GM12878 (cell line): ENCODE data around the gene PTPN18.

Experiments used
- CEBPB ChIP-seq, 2 experiments: fragments of 150-350 bp in 1 of 2; IDR thresholded peaks; 2 replicates each; pipeline ENCODE4 v1.6.1; 2012 to 2014; ENCODE audit warnings: low read depth in 2 of 2, low read length in 2 of 2, borderline replicate concordance in 1 of 2, inconsistent platforms in 1 of 2
- RAD21 ChIP-seq: IDR thresholded peaks from 2 replicates; pipeline ENCODE4 v1.6.1; 2011; ENCODE audit warnings: mild to moderate bottlenecking, low read depth, low read length, moderate library complexity; ENCODE audit not compliant: insufficient read depth
- TARDBP ChIP-seq: IDR thresholded peaks from 2 replicates; pipeline ENCODE4 v1.6.1; 2016; ENCODE audit warnings: borderline replicate concordance
- TF ChIP-seq, protein P1 (sequence below): IDR thresholded peaks from 2 replicates; pipeline ENCODE4 v1.6.1; 2011; ENCODE audit warnings: low read depth, mild to moderate bottlenecking, low read length, moderate library complexity, borderline replicate concordance; ENCODE audit errors: extremely low read depth
- TF ChIP-seq, protein P2 (sequence below): IDR thresholded peaks from 2 replicates; pipeline ENCODE4 v1.6.1; 2012; ENCODE audit warnings: low read depth, low read length, improper control_type of control experiment
- TF ChIP-seq, protein P3 (sequence below), 3 experiments: IDR thresholded peaks in 2 of 3; conservative IDR thresholded peaks in 1 of 3; 2 replicates each; pipeline ENCODE4 v1.5.1; 2011; ENCODE audit warnings: low read depth in 3 of 3, low read length in 3 of 3, mild to moderate bottlenecking in 3 of 3, control low read depth in 2 of 3, moderate library complexity in 2 of 3, inconsistent platforms in 1 of 3, mixed read lengths in 1 of 3; ENCODE audit not compliant: control insufficient read depth in 2 of 3, insufficient read depth in 1 of 3; ENCODE audit errors: extremely low read depth in 1 of 3

DNA sequence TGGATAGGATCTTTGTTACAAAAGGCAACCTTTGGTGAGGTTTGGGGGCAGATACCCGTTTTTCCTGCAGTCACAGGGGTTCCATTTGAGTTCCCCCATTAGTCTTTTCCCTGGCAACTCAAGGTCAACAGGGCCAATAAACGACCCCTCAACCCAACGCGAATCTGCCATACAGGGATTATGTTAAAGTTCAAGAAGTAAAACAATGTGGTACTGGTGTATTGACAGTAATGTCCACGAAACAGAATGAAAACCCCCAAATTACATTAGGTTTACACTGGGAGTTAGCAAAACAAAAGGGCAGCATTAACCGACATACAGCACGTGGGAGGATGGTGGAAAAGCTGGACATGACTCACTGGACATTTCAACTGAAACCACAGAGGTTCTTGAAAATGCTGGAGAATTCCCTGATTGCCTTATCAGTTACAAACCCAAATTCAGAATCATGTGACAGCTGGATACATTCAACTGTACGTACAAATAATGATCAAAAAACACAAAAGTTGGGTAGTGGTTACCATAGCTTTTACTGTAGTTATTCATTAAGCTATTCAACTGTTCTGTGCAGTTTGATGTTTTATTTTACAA lies 18.0 kb upstream of the PTPN18 start:
- TF ChIP-seq, protein P1, sequence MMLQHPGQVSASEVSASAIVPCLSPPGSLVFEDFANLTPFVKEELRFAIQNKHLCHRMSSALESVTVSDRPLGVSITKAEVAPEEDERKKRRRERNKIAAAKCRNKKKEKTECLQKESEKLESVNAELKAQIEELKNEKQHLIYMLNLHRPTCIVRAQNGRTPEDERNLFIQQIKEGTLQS: no peak
- TF ChIP-seq CEBPB (IDR thresholded peaks at IDR 0.05; ENCODE audit: borderline replicate concordance in 1 of 2, low read depth in 2 of 2, low read length in 2 of 2) (no peak), RAD21 (no peak), TARDBP (no peak)
- TF ChIP-seq, protein P2, sequence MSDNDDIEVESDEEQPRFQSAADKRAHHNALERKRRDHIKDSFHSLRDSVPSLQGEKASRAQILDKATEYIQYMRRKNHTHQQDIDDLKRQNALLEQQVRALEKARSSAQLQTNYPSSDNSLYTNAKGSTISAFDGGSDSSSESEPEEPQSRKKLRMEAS: no peak
- TF ChIP-seq, protein P3, sequence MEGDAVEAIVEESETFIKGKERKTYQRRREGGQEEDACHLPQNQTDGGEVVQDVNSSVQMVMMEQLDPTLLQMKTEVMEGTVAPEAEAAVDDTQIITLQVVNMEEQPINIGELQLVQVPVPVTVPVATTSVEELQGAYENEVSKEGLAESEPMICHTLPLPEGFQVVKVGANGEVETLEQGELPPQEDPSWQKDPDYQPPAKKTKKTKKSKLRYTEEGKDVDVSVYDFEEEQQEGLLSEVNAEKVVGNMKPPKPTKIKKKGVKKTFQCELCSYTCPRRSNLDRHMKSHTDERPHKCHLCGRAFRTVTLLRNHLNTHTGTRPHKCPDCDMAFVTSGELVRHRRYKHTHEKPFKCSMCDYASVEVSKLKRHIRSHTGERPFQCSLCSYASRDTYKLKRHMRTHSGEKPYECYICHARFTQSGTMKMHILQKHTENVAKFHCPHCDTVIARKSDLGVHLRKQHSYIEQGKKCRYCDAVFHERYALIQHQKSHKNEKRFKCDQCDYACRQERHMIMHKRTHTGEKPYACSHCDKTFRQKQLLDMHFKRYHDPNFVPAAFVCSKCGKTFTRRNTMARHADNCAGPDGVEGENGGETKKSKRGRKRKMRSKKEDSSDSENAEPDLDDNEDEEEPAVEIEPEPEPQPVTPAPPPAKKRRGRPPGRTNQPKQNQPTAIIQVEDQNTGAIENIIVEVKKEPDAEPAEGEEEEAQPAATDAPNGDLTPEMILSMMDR (IDR thresholded peaks at IDR 0.05 in 2 of 3, conservative IDR thresholded peaks at IDR 0.05 in 1 of 3; ENCODE audit: control insufficient read depth in 2 of 3, extremely low read depth in 1 of 3, insufficient read depth in 1 of 3, low read depth in 3 of 3, low read length in 3 of 3): no peak
